ENCODE data around the gene LSAMP. TPM values are rescaled to one million over a fixed set of nuclear protein-coding genes. Genes with fewer than 3 reads are reported as not detected.
A peak's percentile ranks its signal among the peaks of the same experiment; 100 is the strongest.

Gene LSAMP
- polyA plus RNA-seq, 2 of the 4 experiments (the other 2 are of a cell fraction) = 0.12 to 0.53 TPM

DNA sequence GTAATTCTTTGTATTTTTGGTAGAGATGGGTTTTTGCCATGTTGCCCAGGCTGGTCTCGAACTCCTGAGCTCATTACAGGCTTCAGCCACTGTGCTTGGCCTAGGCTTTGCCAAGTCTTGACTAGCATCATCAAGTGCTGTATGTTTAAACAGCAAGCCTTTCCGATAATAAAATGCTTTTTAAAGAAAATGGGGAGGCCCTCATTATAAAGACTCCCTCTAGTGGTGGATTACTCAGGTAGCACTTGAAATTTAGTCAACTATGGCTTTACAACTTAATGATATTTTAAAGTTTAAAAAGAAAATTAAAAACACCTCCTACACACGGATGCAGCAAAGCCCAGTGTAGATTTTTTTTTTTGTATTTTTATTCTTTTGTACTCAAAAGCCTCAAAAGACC, 608.3 kb downstream of the LSAMP start:
- DNase-seq (ENCODE audit: low read depth in 1 of 2, low spot score in 1 of 2) (peak; percentile 24 to 28), FAIRE-seq (no peak), ATAC-seq (peak in 1 of 2 experiments; percentile 57; a peak in 2 of 6 replicates)
- 10% methylated on average over 3 of the region's 3 CpGs for WGBS (ENCODE audit: missing lambda C conversion rate)
- Histone ChIP-seq H3K4me3 (no peak overlapping the region), H3K9me3 (no peaks in the 10 kb centered on the region), H3K4me1 (no peaks in the 10 kb centered on the region), H3K4me2 (no peak overlapping the region), H3K27ac (no peak overlapping the region)
- TF ChIP-seq GATA3 (IDR thresholded peaks at IDR 0.05; ENCODE audit: borderline replicate concordance) (no peak), CTCF (IDR thresholded peaks at IDR 0.05) (peak; percentile 59), RAD21 (conservative IDR thresholded peaks at IDR 0.05 in 1 of 2, IDR thresholded peaks at IDR 0.05 in 1 of 2) (peak in 1 of 2 experiments; percentile 15; a peak in 1 of 5 replicates)
- POLR2A ChIA-PET = no interaction called here
- CTCF ChIA-PET = interaction anchor here (0.6 to 1.8 kb wide), 9 partner anchors 9 to 623 kb away, joined by 3 to 10 read pairs (median 4); no protein-coding TSS in a partner anchor

DNA sequence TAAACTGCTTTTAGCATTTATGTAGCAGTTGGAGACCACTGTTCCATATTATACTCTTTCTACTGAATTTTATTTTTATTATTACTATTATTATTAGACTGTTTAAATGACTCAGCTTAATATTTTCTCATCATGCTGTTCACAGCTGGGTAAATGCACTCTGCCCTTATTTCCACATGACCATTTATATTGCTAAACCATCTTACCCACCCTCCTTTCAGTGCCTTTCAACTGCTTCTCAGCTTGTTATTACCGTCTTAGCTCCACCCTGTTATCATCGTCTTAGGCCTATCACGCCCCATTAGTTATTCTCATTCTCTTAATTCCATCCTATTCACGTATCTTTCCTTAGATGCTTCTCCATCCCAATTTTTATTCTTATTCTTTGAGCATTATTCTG, 609.3 kb downstream of the LSAMP start:
- DNase-seq (ENCODE audit: low read depth in 1 of 2, low spot score in 1 of 2) = no peak
- ChIA-PET POLR2A (no interaction called here), CTCF (interaction anchor here (1.0 to 1.8 kb wide), 9 partner anchors 8 to 424 kb away, joined by 3 to 10 read pairs (median 4); no protein-coding TSS in a partner anchor)
- no peak overlapping the region for H3K4me2 ChIP-seq
- 88% methylated on average over 4 of the region's 4 CpGs for WGBS (ENCODE audit: missing lambda C conversion rate)
- no peak for ATAC-seq
- no peak for FAIRE-seq
- no peaks in the 10 kb centered on the region for H3K9me3 ChIP-seq
- H3K27ac ChIP-seq = no peak overlapping the region
- H3K4me3 ChIP-seq = no peak overlapping the region
- TF ChIP-seq EHF (CRISPR knock-in tag; IDR thresholded peaks at IDR 0.05) (no peak), SMC3 (IDR thresholded peaks at IDR 0.05) (no peak), JUNB (IDR thresholded peaks at IDR 0.05) (no peak), KDM1A (IDR thresholded peaks at IDR 0.05; ENCODE audit: low read depth) (no peak)
- TF ChIP-seq, protein P1, sequence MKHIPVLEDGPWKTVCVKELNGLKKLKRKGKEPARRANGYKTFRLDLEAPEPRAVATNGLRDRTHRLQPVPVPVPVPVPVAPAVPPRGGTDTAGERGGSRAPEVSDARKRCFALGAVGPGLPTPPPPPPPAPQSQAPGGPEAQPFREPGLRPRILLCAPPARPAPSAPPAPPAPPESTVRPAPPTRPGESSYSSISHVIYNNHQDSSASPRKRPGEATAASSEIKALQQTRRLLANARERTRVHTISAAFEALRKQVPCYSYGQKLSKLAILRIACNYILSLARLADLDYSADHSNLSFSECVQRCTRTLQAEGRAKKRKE (CRISPR knock-in tag; IDR thresholded peaks at IDR 0.05; ENCODE audit: low read depth) = no peak
- TF ChIP-seq, protein P2, sequence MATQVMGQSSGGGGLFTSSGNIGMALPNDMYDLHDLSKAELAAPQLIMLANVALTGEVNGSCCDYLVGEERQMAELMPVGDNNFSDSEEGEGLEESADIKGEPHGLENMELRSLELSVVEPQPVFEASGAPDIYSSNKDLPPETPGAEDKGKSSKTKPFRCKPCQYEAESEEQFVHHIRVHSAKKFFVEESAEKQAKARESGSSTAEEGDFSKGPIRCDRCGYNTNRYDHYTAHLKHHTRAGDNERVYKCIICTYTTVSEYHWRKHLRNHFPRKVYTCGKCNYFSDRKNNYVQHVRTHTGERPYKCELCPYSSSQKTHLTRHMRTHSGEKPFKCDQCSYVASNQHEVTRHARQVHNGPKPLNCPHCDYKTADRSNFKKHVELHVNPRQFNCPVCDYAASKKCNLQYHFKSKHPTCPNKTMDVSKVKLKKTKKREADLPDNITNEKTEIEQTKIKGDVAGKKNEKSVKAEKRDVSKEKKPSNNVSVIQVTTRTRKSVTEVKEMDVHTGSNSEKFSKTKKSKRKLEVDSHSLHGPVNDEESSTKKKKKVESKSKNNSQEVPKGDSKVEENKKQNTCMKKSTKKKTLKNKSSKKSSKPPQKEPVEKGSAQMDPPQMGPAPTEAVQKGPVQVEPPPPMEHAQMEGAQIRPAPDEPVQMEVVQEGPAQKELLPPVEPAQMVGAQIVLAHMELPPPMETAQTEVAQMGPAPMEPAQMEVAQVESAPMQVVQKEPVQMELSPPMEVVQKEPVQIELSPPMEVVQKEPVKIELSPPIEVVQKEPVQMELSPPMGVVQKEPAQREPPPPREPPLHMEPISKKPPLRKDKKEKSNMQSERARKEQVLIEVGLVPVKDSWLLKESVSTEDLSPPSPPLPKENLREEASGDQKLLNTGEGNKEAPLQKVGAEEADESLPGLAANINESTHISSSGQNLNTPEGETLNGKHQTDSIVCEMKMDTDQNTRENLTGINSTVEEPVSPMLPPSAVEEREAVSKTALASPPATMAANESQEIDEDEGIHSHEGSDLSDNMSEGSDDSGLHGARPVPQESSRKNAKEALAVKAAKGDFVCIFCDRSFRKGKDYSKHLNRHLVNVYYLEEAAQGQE (IDR thresholded peaks at IDR 0.05) = no peak
- no peaks in the 10 kb centered on the region for H3K4me1 ChIP-seq

DNA sequence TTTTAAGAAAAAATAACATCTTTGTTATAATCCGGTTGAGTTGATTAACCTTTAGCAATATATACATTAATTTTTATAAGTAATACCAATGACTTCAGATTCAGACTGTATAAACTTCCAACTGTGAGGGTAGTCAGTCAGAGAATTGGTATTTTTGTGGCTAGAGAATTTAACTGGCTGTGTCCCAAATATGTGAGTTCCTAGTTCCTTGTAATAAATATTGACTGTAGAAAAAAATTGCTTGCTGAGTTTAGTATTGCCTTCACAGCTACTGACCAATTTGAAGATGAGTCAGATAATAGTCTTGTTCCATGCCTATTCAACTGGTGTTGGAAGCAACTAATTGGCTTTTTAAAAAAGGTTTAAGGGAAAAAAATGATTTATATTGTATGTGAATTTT, 611.2 kb downstream of the LSAMP start:
- Histone ChIP-seq H3K9me3 (no peaks in the 10 kb centered on the region), H3K27ac (no peak overlapping the region), H3K4me2 (no peak overlapping the region), H3K4me3 (no peak overlapping the region), H3K4me1 (no peaks in the 10 kb centered on the region)
- ChIA-PET POLR2A (no interaction called here), CTCF (no interaction called here)
- FAIRE-seq = no peak
- no peak for DNase-seq (ENCODE audit: low read depth in 1 of 2, low spot score in 1 of 2)
- ATAC-seq = no peak
- TF ChIP-seq POLR2A (IDR thresholded peaks at IDR 0.05; ENCODE audit: low read length) (no peak), ZSCAN20 (CRISPR knock-in tag; IDR thresholded peaks at IDR 0.05) (no peak), KDM5A (IDR thresholded peaks at IDR 0.05) (no peak), FOXS1 (CRISPR knock-in tag; IDR thresholded peaks at IDR 0.05) (no peak)
- WGBS (ENCODE audit: missing lambda C conversion rate) = 62% methylated on average over 1 of the region's 1 CpG

DNA sequence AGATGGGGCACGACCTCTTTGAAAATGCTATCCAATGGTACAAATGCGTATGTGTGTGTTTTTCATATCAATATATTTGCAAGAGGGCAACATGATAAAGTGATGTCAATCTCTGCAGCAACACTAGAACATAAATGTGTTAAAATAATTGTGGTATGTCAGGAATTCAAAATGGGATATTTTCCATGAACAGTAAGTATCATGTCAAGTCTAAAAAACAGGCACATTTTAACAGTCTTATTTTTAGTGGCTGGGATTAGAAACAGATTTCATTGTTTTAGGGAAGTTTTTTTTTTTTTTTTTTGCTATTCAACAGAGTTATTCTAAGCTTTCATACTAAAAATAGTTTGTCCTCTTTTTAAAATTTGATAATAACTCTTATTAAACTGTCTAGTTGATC, 612.2 kb downstream of the LSAMP start:
- 55% methylated on average over 2 of the region's 2 CpGs for WGBS (ENCODE audit: missing lambda C conversion rate)
- CTCF ChIA-PET = no interaction called here
- TF ChIP-seq EHF (CRISPR knock-in tag; IDR thresholded peaks at IDR 0.05) (no peak), RFX5 (IDR thresholded peaks at IDR 0.05) (no peak), GATA3 (IDR thresholded peaks at IDR 0.05; ENCODE audit: borderline replicate concordance) (no peak), PBX3 (IDR thresholded peaks at IDR 0.05) (no peak)

More for the DNA sequence above, 612.2 kb downstream of the LSAMP start:
- no peaks in the 10 kb centered on the region for H3K4me1 ChIP-seq
- no peak overlapping the region for H3K4me2 ChIP-seq
- no peak overlapping the region for H3K27ac ChIP-seq
- H3K9me3 ChIP-seq = no peaks in the 10 kb centered on the region
- no peak for DNase-seq (ENCODE audit: low read depth in 1 of 2, low spot score in 1 of 2)
- POLR2A ChIA-PET = no interaction called here
- no peak for ATAC-seq
- no peak overlapping the region for H3K4me3 ChIP-seq
- FAIRE-seq = no peak
